Erythroblast (primary cell): ENCODE measurements around the gene INO80.

Experiments
- GATA1 ChIP-seq: IDR thresholded peaks from 2 replicates; pipeline ENCODE4 v1.6.1; 2011; ENCODE audit warnings: low read depth, mild to moderate bottlenecking, control low read depth, low read length, moderate library complexity
- POLR2A ChIP-seq: IDR thresholded peaks from 2 replicates; pipeline ENCODE4 v1.6.1; 2011; ENCODE audit warnings: mild to moderate bottlenecking, low read length

DNA sequence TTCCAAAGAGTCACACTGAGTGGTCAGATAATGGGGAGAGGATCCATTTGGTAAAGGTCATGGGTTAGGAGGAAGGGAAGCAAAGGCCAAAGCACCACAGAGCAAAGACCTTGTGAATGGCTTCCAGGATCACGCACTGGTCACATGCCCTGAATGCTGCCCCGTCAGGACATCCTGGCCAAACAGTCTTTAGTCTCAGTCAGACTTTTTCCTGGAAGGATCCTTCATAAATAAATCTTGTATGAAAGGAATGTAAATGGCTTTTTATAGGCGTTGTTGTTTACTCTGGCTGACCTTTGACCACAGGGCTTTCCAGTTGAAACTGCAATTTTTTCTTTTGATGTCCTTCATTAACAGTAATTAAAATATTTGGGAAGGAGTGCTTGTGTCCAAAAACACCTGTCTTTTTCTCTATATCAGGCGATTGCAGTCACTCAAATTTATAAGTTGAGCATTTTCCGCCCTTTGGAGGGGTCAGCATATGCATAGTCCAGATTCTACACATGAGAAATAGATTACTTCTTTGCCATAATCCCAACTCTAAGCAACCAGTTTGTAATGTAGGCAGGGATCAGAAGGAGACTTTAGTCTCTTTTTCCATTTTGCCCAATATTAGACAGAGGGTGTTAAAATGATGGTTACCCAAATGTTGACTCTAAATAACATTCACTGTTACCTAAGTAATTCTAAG, 114.4 kb downstream of the INO80 start:
- TF ChIP-seq POLR2A (no peak), GATA1 (no peak)
